IPS-11a (cell line): ENCODE data around the gene RORB.

ENCODE experiments used
- H3K4me3 ChIP-seq: one replicate; pipeline ENCODE4 v1.5.1; 2013; ENCODE audit warnings: low read depth, low read length, control low read depth

RORB gene

DNA sequence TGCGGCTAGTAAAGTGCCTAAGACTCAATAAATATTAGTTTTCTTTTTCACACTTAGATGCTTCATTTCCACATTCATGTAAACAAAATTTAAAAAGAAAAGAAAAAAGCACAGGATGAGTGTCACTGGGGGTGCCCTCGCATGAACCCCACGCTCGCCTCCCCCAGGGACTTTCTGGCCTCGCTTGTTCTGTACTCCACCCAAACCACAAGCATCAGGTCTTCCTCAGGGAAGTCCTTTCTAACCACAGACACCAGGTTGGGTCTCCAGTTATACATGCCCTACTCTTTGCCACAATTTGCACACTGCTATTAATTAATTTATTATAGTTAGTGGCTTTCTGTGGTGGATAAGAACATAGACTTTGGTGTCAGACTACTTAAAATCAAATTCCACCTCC is 92.4 kb downstream of the RORB start:
- no peak overlapping the region for H3K4me3 ChIP-seq

DNA sequence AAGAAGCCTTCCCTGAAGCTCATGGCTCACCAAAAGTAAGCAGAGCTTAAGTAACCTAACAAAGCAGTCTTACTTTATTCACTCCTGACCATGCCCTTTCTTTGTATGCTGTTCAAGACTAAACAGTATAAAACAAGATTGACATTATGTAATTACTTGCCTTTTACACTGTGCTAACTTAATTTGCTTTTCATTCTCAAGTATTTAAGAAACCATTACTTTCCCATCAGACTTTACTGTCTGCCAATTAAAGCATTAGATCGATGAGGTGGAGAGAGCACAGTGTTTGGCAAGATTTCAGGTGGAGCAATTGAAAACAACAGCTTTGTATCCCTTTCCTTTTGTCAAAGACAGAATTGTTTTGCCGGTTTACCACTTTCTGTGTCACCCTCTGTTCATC is 98.2 kb downstream of the RORB start:
- no peak overlapping the region for H3K4me3 ChIP-seq

GRCh38 chr9:74598874-74599273 is 101.7 kb downstream of the RORB start:
- H3K4me3 ChIP-seq = no peak overlapping the region

DNA sequence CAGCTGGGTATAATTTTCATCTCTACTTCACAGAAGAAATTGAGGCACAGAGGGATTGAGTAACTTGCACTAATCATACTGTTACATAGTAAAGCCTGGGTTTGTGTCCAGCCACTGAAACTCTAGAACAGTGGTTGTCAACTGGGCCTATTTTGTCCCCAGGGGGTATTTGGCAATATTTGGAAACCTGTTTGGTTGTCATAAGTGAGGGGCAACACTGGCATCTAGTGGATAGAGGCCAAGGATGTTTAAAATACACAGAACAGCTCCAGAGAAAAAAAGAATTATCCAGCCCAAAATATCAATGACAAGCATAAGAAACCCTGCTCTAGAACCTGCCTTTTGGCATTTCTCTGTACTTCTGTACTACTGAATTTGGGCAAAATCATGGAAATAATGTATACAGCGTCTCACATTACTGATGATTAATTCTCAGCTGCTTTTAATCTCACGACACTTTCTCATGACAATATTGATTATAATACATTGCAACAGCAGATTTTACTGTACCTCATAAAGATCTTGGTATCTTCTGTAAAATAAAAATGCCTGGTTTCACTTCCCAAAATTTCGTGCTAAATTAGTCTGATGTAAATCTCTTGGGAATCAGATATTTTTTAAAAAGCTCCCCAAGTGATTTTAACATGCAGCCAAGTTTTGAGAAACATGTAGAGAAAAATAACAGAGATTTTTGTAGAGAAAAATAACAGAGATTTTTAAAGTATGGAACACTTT is 112.7 kb downstream of the RORB start:
- no peak overlapping the region for H3K4me3 ChIP-seq

DNA sequence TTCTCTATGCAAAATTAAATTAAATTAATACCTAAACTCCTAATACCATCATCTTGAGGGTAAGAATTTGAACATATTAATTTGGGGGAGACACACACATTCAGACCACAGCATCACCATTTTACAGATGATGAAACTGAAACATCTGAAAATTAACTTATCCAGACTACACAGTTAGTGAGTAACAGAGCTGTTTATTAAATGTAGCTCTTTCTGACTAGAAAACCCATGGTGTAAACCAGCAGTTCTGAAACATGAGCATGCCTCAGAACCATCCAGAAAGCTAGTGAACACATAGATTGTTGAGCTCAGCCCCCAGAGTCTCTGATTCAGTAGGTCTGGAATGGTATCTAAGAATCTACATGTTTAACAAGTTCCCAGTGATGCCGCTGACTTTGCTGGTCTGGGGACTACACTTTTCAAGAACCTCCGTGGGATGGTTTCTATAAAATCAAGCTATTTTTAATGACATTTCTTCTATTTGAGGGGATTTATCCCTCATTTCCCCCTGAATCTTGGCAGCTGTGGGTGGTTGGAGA is 113.5 kb downstream of the RORB start:
- H3K4me3 ChIP-seq = no peak overlapping the region

GRCh38 chr9:74630228-74630627 is 133.1 kb downstream of the RORB start:
- no peak overlapping the region for H3K4me3 ChIP-seq

GRCh38 chr9:74639112-74639511 is 142.0 kb downstream of the RORB start:
- no peak overlapping the region for H3K4me3 ChIP-seq

DNA sequence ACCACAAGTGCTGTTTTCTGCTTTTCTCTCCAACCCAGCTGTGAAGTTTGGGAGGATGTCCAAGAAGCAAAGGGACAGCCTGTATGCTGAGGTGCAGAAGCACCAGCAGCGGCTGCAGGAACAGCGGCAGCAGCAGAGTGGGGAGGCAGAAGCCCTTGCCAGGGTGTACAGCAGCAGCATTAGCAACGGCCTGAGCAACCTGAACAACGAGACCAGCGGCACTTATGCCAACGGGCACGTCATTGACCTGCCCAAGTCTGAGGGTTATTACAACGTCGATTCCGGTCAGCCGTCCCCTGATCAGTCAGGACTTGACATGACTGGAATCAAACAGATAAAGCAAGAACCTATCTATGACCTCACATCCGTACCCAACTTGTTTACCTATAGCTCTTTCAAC is 145.2 kb downstream of the RORB start:
- no peak overlapping the region for H3K4me3 ChIP-seq

- no peak overlapping the region for H3K4me3 ChIP-seq
Observed at GRCh38 chr9:74643303-74643923, 146.3 kb downstream of the RORB start.

DNA sequence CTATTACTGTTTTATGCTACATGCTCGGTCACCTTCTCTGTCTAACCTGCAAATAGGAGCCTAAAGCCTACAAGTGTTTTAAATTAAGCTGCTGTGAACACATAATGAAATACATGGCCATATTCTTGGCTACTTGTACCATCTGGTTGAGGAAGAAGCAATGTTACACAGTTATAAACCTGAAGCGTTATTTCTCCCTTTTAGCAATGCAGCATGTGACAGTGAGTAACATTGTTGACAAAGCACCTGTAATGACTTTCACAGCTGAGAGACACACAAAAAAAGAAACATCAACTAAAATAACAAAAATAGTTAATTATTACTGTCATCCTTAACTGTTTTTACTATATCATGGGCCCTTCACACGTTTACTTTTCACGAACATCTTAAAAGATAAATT is 146.9 kb downstream of the RORB start:
- no peak overlapping the region for H3K4me3 ChIP-seq

DNA sequence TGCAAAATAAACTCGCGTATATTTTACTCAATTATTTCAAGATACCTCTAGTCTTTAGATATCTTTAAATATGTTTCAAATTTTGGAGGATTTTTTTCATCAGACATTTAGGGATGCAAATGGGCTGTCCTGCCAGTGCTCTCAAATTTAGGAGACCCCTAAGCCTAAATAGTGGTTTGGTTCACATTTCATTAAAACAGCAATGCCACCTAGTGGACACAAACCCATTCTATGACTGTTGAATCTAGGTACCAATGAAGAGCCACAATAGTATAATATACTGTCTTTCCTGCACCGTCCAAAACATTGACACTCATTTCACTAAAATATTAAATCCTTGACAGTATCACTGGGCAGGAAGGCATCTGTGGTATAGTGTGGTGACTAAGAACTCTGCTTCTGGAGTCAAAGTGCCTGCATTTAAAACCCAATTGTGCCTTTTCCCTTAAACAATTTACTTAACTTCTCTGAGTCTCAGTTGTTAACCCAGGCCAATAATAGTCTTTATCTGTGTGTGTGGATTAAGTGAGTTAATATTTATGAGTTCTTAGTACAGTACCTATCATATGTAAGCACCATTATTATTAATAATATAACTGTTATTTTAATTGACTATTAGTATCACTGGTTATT is 148.0 kb downstream of the RORB start:
- H3K4me3 ChIP-seq = no peak overlapping the region

GRCh38 chr9:74653410-74654080 is 156.4 kb downstream of the RORB start:
- no peak overlapping the region for H3K4me3 ChIP-seq

- H3K4me3 ChIP-seq = no peak overlapping the region
Observed at GRCh38 chr9:74662674-74663073, 165.5 kb downstream of the RORB start.

GRCh38 chr9:74663439-74663838 is 166.3 kb downstream of the RORB start:
- no peak overlapping the region for H3K4me3 ChIP-seq

GRCh38 chr9:74666625-74667316 is 169.6 kb downstream of the RORB start:
- no peak overlapping the region for H3K4me3 ChIP-seq

DNA sequence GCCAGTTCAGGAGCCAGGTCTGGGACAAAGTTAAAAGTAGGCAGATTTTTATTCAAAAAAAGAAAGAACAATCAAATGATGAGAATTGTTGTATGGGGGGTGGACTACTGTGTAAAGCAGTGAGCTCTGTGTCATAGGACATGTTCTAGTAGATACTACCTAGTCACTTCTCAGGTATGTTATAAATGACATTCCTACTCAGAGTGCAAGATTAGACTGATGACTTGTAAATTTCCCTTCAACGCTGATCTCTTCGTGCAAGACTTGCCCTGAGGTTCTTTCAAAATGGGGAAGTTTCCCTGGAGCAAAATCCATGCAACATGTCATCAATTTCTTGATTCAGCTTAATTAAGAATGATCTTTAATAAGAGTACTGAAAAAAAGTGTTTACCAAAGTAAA is 175.1 kb downstream of the RORB start:
- no peak overlapping the region for H3K4me3 ChIP-seq

GRCh38 chr9:74674077-74674476 is 176.9 kb downstream of the RORB start:
- no peak overlapping the region for H3K4me3 ChIP-seq

- no peak overlapping the region for H3K4me3 ChIP-seq
Observed at GRCh38 chr9:74681906-74682305, 184.8 kb downstream of the RORB start.

DNA sequence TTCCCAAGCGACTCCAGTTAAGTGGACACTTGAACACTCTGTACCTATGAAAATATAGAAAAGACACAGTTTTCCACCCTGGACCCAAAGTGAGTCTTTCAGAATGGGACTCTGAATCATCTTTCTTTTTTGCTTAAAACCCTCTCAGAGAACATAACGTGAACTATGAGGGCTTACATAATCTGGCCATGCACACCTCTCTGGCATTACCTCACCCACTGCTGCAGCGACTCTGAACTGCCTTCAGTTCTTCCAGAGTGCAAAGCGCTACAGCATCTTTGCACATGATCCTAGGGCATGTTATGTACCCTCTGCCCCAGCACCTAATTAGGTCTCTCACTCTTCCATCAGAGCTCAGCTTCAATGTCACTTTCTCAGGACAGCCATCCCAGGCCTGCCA is 186.2 kb downstream of the RORB start:
- no peak overlapping the region for H3K4me3 ChIP-seq

DNA sequence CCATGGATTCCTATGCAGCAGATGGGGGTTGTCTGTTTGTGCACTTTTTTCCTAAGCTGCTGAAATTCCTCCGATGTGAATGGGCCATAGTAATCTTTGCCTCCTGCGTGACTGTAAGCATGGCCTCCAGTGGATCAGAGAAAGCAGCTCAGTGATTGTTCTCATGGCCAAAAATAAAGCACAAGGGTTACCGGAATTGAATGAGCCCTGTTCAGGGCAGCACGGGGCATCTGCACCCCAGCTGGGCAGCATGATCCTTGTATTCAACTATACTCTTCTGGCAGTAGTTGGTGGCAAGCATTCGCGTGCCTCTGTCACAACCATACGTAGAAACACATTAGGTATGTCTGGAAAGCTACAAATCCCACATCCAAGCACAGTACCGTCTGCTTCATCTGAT is 193.9 kb downstream of the RORB start:
- H3K4me3 ChIP-seq = no peak overlapping the region

DNA sequence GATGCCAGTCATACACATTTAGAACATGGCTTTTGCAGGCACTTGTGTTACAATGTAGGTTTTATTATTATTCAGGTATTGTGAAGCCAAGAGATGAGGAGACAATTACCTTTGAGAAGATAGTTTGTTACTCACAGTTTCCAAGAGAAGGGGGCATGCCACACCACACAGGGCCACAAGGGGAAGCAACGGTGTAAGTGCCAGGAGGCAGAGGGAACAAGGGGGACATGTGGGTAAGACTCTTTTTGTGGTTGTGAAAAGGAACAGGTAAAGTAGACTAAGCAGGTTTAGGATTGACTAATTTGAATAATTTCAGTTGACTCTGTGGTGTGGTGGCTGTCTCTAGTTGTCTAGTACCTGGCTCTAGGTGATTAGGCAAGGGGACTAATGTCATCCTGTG is 199.4 kb downstream of the RORB start:
- no peak overlapping the region for H3K4me3 ChIP-seq
